ENCODE measurements around the gene DHRS7. TPM values are rescaled to one million over a fixed set of nuclear protein-coding genes. Genes with fewer than 3 reads are reported as not detected.

The DHRS7 gene
- total RNA-seq, 1 experiment from 2014 or later = 27.7 TPM

- Histone ChIP-seq H4K91ac (ENCODE audit: insufficient read length, low read depth, low read length) (no peak overlapping the region), H2BK12ac (ENCODE audit: insufficient read length, low read depth, low read length) (no peak overlapping the region), H3K27ac (ENCODE audit: insufficient read length, low read depth, low read length) (no peak overlapping the region), H3T11ph (ENCODE audit: low read length) (no peak overlapping the region), H3K27me3 (ENCODE audit: insufficient read depth, low read length) (no peaks in the 10 kb centered on the region), H3K4me1 (ENCODE audit: insufficient read depth, low read length) (no peaks in the 10 kb centered on the region), H2BK5ac (ENCODE audit: insufficient read length, low read length) (no peak overlapping the region), H3K4ac (ENCODE audit: low read depth, low read length) (no peak overlapping the region), H4K8ac (replicated peaks; ENCODE audit: insufficient read length, low read depth, low read length) (no peak overlapping the region), H3K23me2 (ENCODE audit: insufficient read length, low read depth, low read length, poor library complexity, severe bottlenecking) (no peaks in the 10 kb centered on the region), H3K23ac (ENCODE audit: insufficient read length, low read depth, low read length) (no peak overlapping the region), H2AK5ac (ENCODE audit: insufficient read length, low read length) (no peak overlapping the region), H3K9me3 (ENCODE audit: control insufficient read depth, low read depth, low read length) (no peaks in the 10 kb centered on the region), H3K56ac (ENCODE audit: insufficient read length, low read depth, low read length) (no peak overlapping the region), H2BK120ac (ENCODE audit: low read depth, low read length, poor library complexity, severe bottlenecking) (no peak overlapping the region), H4K5ac (ENCODE audit: insufficient read length, low read depth, low read length) (no peak overlapping the region), H3K18ac (ENCODE audit: insufficient read length, low read depth, low read length) (no peak overlapping the region), H2BK15ac (ENCODE audit: low read depth, low read length) (no peak overlapping the region), H2AFZ (ENCODE audit: low read length) (no peak overlapping the region), H3K79me2 (ENCODE audit: insufficient read depth, low read length) (peaks cover 8% of the 10 kb centered on the region; the same call in 1 of the 2 replicates), H3K79me1 (ENCODE audit: insufficient read depth, low read depth, low read length, poor library complexity, severe bottlenecking) (peaks cover 5% of the 10 kb centered on the region), H3K9ac (ENCODE audit: extremely low read depth, insufficient read length, low read length) (no peak overlapping the region), H2BK20ac (ENCODE audit: low read depth, low read length, poor library complexity, severe bottlenecking) (no peak overlapping the region), H3K14ac (ENCODE audit: insufficient read depth, low read length) (no peak overlapping the region), H3K4me2 (ENCODE audit: insufficient read depth, insufficient read length, low read length) (no peak overlapping the region), H4K20me1 (ENCODE audit: control insufficient read depth, insufficient read depth, insufficient read length) (no peaks in the 10 kb centered on the region)
- H3K4me3 Mint-ChIP-seq = no peak overlapping the region
- TF ChIP-seq CTCF (conservative IDR thresholded peaks at IDR 0.05) = no peak
- DNase-seq = no peak
- peaks cover 11% of the 10 kb centered on the region in 2 experiments; a peak in 3 of 4 replicates for H3K4me1 Mint-ChIP-seq
- peaks cover 19 to 29% (median 24%) of the 10 kb centered on the region in 3 experiments for H3K36me3 Mint-ChIP-seq (ENCODE audit: insufficient read depth in 1 of 3, low read depth in 3 of 3)
- no peaks in the 10 kb centered on the region for H3K9me3 Mint-ChIP-seq
- no peak overlapping the region for H3K27ac Mint-ChIP-seq
- no CpG with 5 or more reads among the region's 2 CpGs for WGBS (ENCODE audit: extremely low coverage, insufficient read length, low lambda C conversion rate)
- no peaks in the 10 kb centered on the region for H3K27me3 Mint-ChIP-seq (ENCODE audit: low read depth)
Measured at GRCh38 chr14:60106339-60106738, 58.9 kb downstream of the DHRS7 start.

All from H9 (cell line).